ENCODE results near the gene DNAAF5.
"Not testable (repeated sequence)": the region's sequence is repeated elsewhere in the genome, so short reads cannot be mapped to it uniquely, and the experiment has no call there.

Gene DNAAF5

DNA sequence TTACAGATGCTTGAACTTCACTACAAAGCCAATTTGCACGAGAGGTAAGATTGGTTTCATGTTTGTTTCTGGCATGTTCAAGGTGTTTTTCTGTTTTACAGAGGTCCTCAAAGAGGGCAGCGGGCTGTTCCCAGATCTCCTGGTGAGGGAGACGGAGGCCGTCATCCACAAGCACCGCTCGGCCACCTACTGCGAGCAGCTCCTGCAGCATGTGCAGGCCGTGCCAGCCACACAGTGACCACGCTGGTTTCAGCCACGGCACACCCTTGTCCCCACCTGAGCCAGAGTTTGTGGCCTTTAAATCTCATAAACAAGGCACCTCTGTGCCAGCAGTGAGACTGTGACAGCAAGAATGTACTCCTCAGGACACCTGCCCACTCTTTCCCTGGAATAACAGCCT is 58.9 kb downstream of the DNAAF5 start:
- DNase-seq = no peak

DNA sequence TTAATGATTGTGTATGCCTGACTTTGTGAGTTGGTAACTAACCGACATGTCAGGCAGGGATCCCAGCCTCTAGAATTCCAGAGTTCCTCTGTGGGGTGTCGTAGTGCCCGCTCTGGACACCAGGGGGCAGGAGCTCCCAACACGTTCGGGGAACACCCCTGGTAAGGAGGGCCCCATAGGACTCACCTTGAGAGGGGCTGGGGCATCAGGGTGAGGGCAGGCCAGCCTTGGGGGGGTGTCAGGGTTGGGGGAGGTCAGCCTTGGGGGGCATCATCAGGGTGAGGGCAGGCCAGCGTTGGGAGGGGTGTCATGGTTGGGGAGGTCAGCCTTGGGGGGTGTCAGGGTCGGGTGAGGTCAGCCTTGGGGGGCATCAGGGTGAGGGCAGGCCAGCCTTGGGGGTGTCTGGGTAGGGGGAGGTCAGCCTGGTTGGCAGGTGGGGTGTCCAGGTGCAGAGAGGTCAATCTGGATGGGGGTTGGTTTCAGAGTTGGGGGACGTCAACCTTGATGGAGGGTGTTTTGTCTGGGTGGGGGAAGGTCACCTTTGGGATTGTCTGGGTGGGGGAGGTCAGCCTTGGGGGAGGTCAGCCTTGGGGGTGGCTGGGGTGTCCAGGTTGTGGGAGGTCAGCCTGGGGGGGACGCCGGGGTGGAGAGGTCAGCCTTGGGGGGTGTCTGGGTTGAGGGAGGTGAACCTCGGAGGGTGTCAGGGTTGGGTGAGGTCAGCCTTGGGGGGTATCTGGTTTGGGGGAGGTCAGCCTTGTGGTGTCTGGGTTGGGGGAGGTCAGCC is 60.2 kb downstream of the DNAAF5 start:
- DNase-seq = peak; percentile 53 to 72

DNA sequence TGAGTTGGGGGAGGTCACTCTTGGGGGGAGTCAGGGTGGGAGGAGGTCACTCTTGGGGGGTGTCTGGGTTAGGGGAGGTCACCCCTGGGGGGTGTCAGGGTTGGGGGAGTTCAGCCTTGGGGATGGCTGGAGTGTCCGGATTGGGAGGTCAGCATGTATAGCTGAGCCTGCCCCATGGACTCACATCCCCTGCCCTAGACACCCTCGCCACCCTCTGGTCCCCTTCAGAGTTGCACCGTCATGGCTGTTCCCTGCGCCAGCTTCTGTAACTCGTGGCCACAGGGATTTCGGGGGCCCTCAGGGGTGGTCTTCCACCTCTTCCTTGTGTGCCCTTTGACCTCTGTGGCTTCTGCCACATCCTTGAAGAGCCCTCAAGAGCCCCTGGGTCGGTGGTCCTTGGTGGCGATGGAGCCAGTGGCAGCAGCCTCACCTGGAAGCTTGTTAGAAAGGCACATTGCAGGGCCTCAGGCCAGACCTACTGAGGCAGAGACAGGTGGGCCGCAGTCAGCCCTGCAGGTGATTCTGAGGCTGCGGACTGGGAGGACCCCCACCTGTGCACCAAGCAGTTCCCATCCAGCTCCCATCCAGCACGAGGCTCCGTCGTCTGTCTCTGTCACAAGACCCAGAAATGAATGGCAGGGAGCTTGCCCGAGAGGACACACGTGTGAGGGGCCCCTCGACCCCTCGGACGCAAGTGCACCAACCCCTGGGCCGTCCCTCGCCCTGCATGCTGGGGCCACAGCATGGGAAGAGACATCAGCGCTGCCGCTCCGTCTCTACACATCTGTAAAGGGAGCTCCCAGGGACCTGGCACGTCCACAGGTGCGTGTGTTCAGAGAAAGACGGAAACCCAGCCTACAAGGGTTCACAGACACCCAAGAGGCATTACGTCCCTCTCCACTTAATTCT is 61.1 kb downstream of the DNAAF5 start:
- DNase-seq = no peak

DNA sequence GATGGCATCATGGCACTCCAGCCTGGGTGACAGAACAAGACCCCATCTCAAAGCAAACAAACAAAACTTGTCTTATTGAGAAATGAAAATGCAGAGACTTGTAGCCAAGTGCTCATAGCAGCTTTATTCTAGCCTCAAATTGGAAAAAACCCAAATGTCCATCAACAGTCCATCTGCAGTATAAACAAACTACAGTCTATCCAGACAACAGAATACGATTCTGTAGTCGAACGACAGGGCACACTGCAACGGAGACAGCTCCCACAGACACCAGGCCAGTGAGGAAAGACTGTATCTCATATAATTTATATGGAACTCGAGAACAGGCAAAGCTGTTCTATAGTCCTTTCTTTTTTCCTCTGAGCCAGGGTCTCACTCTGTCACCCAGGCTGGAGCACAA is 65.0 kb downstream of the DNAAF5 start:
- DNase-seq = no peak

DNA sequence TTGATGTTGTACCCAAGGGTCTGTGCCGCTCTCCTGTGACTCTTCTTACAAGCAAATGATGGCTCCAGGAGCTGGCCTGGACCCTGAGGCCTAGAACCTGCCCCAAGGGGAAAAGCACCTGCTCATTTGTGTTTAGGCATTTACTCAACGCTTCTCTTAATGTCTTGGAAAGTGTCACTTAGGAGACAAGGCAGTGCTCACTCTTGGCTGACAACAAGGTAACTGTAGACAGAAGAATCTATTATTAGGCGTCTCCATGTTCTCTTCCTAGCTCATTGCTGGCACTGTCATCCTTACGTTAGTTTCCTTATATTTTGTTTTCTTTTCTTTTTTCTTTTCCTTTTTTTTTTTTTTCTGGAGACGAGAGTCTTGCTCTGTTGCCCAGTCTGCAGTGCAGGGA is 67.7 kb downstream of the DNAAF5 start:
- DNase-seq = no peak

DNA sequence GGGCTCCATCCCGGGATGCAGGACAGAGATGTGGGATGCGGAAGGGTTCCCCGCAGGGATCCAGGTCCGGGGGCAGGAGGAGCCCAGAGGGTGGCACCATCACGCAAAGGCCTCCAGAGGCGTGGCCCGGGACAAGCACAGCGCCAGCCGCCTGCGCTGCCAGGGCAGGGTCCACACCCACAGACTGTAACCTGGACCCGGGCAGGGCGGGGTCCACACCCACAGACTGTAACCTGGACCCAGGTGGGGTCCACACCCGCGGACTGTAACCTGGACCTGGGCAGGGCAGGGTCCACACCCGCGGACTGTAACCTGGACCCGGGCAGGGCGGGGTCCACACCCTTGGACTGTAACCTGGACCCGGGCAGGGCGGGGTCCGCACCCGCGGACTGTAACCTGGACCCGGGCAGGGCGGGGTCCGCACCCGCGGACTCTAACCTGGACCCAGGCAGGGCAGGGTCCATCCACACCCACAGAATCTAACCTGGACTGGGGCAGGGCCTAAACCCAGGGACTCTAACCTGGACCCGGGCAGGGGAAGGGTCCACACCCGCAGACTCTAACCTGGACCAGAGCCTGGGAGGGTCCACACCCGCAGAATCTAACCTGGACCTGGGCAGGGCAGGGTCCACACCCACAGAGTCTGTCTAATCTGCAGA is 68.3 kb downstream of the DNAAF5 start:
- no peak for DNase-seq

DNA sequence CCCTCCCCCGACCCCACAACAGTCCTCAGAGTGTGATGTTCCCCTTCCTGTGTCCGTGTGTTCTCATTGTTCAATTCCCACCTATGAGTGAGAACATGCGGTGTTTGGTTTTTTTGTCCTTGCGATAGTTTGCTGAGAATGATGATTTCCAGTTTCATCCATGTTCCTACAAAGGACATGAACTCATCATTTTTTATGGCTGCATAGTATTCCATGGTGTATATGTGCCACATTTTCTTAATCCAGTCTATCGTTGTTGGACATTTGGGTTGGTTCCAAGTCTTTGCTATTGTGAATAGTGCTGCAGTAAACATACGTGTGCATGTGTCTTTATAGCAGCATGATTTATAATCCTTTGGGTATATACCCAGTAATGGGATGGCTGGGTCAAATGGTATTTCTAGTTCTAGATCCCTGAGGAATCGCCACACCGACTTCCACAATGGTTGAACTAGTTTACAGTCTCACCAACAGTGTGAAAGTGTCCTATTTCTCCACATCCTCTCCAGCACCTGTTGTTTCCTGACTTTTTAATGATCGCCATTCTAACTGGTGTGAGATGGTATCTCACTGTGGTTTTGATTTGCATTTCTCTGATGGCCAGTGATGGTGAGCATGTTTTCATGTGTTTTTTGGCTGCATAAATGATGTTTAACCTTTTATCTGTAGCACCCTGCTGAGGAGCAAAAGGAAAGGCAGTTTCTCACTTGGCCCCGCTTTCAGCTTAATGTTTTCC is 70.1 kb downstream of the DNAAF5 start:
- not testable (repeated sequence) for DNase-seq

DNA sequence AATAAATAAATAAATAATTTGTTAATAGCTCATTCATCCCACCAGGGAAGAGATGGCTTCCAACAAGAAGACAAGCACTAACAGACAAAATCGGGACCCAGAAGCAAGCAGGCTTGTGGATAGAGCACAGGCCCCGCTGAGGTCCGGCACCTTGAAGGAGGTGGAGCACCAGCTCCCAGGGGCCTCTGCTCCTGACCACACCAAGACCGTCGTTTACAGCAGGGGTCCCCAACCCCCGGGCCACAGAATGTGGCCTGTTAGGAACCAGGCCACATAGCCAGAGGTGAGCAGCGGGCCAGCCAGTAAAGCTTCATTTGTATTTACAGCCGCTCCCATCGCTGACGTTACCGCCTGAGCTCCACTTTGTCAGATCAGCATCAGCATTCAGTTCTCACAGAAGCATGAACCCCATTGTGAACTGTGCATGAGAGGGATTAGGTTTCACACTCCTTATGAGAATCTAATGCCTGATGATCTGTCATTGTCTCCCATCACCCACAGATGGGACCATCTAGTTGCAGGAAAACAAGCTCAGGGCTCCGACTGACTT is 72.5 kb downstream of the DNAAF5 start:
- DNase-seq = no peak

DNA sequence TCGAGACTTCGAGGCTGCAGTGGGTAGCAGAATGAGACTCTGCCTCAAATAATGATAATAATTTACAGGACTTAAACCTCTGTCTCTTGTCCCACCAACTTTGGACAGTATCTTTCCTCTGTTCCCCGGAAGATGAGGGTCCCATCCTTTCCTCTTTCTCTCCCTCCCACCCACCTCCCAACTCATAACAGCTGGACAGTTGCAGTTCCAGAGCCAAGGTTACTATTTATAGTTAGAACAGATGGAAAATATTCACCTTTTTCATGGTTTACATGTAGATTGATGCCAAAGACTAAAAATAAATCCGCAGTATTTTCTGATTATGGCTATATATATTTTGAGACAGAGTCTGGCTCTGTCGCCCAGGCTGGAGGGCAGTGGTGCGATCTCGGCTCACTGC is 74.2 kb downstream of the DNAAF5 start:
- no peak for DNase-seq

DNA sequence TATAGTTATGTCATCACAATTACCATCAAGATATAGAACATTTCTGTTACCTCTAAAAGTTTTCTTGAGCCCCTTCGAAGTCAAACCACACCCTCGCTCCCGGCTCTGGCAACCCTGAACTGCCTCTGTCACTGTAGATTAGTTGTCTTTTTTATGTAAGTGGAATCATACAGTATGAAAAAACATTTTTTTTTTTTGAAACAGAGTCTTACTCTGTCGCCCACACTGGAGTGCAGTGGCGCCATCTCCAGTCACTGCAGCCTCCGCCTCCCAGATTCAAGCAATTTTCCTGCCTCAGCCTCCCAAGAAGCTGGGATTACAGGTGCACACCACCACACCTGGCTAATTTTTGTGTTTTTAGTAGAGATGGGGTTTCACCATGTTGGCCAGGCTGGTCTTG is 74.9 kb downstream of the DNAAF5 start:
- not testable (repeated sequence) for DNase-seq

DNA sequence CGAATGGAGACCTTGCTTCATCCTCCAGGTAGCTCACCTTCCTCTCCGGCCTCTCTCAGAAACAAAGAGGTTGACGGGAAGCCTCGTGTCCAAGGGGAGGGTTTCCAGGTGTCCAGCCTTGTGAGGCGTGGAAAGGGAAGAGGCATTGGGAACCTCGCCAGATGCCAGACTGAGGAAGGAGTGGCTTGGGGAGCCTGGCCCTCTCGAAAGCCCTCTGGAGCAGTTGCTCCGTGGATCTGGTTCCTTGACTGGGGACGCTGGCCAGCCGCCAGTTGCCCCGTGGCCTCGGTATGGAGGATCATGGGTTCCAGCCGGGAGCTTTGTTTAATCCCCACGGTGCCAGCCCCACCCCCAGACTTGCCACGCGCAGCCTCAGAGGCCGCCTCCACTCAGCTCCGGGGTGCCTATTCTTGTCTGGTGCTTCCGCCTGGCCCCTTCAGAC is 75.5 kb downstream of the DNAAF5 start:
- DNase-seq = no peak

DNA sequence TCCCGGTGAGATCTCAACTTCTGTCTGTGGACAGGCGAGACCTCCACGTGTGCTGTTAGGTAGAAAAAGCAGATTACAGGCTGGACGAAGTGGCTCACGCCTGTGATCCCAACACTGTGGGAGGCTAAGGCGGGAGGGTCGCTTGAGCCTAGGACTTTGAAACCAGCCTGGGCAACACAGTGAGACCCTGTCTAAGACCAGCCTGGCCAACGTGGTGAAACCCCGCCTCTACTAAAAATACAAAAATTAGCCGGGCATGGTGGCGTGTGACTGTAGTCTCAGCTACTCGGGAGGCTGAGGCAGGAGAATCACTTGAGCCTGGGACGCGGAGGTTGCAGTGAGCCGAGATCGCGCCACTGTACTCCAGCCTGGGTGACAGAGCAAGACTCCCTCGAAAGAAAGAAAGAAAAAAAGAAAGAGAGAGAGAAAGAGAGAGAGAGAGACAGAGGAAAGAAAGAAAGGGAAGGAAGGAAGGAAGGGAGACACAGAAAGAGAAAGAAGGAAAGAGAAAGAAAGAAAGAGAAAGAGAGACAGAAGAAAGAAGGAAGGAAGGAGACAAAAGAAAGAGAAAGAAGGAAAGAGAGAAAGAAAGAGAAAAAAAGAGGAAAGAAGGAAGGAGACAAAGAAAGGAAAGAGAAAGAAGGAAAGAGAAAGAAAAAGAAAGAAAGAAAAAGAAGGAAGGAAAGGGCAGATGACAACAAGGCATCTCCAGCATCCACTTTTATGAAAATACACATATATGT is 76.2 kb downstream of the DNAAF5 start:
- no peak for DNase-seq

DNA sequence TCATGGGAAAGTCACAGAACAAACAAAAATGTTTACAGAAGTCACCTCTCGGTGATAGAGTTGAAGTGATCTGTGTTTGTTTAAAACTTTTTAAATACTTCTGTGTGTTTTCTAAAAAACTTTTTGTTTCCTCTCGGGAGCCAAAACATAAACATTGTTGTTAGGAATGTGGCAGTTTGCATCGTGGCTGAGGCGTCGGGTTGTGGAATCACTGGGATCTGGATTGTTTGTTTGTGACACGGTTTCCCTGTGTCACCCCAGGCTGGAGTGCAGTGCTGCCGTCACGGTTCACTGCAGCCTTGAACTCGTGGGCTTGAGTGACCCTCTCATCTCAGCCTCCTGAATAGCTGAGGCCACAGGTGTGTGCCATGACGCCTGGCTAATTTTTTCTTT is 76.7 kb downstream of the DNAAF5 start:
- no peak for DNase-seq

DNA sequence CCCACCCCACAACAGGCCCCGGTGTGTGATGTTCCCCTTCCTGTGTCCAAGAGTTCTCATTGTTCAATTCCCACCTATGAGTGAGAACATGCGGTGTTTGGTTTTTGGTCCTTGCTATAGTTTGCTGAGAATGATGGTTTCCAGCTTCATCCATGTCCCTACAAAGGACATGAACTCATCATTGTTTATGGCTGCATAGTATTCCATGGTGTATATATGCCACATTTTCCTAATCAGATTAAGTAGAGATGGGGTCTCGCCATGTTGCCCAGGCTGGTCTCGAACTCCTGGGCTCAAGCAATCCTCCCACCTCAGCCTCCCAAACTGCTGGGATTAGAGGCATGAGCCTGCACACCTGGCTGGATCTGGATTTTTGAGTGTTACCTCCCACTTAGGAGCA is 77.3 kb downstream of the DNAAF5 start:
- not testable (repeated sequence) for DNase-seq

DNA sequence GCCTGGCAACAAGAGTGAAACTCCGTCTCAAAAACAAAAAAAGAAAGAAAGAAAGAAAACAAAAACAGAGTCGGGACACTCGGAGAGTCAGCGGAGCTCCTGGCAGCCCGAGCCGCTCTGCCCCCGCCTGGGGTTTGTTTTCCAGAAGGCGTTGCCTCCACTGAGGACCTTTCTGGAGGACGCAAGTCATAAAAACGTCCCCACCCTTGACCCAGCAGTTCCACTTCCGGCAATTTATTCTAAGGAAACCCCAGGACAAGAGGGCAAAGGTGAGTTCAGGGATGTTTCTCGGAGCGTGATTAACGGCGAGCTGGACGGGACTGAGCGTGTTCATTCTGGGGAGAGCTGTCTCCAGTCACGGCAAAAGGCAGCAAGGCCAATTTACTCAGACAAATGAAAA is 78.8 kb downstream of the DNAAF5 start:
- DNase-seq = no peak

DNA sequence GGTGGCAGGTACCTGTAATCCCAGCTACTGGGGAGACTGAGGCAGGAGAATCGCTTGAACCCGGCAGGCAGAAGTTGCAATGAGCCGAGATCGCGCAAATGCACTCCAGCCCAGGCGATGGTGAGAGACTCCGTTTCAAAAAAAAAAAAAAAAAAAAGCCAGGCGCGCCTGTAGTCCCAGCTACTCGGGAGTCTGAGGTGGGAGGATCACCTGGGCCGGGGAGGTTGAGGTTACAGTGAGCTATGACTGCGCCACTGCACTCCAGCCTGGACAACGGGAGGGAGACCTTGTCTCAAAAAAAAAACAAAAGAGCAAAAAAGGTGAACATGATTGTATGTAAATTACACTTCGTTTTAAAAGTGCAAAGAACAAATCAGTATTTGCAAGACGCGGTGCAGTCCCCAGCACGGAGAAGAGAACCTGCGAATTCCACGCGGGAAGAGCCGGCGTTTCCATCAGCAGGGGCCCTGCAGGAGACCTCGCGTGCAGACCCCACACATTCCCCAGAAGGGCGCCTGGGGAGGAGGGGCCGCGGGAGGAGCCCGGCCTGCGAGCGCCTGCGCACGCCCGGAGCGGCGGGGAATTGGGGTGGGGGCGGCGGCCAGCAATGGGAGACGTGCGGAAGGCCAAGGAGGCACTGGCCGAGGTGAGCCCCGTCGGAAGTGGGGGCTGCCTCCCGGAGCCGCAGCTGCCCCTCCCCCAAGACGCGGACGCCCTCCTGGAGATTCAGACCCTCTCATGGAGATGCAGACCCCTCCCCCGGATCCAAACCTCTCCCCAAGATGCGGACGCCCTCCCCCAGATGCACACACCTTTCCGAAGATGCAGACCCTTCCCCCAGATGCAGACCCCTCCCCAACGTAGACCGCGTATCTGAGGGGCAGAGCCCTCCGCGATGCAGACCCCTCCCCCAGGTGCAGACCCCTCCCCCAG is 89.1 kb downstream of the DNAAF5 start:
- DNase-seq = peak in 1 of 2 donors; percentile 23

DNA sequence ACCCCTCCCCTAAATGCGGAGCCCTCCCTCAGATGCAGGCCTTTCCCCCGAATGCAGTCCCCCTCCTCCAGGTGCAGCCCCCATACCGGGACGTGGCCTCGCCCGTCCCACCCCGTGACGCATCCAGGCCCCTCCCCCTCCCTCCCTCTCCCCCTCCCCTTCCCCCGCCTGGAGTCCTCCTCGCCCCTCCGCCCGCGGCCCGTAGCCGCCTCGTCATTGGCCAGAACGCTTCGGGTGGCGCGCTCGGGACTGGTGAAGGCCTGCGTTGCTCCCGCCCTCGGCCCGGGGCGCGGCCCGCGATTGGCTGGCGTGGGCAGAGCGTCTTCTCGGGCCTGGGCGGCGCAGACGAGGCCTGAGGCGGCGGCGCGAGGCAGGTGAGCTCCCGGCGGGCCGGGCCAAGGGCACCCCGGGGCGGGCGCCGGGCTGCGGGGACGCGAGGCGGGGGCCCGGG is 89.8 kb downstream of the DNAAF5 start:
- peak; percentile 97 to 98 for DNase-seq

DNA sequence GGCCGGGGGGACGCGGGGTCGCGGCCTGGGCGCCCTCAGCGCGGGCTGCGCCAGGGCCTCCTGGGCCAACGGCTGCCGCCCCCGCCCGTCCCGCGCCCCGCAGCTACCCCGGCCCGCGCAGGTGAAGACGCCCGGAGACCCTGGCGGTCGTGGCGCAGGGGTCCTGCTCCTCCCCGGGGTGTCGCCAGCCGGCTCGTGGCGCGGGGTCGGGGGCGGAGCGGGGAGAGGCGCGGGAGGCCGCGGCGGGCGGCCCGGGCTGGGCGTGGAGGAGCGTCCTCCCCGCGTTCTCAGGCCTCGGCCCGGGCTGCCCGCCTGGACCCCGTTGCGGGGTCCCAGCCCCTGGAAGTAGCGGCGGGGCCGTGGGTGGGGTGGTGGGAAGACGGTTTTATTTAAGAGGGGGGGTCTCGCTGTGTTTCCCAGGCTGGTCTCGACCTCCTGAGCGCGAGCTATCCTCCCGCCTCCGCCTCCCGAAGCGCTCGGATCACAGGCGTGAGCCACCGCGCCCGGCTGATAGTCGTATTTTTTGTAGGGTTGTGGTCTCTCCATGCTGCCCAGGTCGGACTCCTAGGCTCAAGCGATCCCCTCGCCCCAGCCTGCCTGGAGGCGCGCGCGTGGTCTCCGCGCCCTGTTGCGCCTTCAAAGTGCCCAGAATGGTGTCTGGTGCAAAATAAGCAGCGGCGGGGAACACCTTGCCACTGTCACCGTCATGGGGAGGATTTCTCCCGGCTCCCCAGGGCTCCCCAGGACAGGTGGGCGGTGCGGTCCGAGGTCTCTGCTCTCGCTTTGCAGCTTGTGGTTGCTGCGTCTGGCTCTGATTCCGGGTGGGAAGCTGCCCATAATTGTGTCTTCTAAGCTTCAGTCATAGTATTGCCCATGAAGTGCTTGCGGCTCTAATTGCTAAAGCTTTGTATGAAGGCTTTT is 90.5 kb downstream of the DNAAF5 start:
- DNase-seq = peak in 1 of 2 donors; percentile 27

DNA sequence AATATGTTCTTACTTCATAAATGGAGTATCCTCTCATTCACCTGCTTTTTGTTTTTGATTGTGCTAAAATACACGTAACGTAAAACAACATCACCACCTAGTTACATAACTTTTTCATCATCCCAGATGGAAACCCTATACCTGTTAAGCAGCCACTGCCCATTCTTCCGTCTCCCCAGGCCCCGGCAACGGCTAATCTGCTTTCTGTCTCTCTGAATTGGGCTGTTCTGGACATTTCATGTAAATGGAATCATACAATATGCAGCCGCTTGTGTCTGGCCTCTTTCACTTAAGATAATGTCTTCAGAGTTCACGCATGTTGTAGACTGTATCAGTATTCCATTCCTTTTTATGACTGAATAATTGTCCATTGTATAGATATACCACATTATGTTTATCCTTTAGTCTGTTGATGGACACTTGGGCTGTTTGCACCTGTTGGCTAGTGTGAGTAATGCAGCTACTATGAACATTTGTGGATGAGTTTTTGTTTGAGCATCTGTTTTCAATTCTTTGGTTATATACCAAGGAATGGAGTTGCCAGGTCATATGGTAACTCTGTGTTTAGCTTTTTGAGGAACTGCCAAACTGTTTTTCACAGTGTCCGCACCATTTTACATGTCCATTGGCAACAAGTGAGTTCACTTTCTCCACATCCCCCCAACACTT is 91.7 kb downstream of the DNAAF5 start:
- peak in 1 of 2 donors; percentile 32 for DNase-seq
